ENCODE measurements around the gene PCCA.

- TF ChIP-seq CTCF (conservative IDR thresholded peaks at IDR 0.05) (no peak), EZH2 (IDR thresholded peaks at IDR 0.05; ENCODE audit: low read depth) (no peak)
Measured at GRCh38 chr13:100274942-100275506, 186.1 kb downstream of the PCCA start.

All from PC-9 (cell line).